GM10266 (cell line): Measurements from ENCODE around the gene NUDT4.

Source experiments
- DNase-seq: peaks from one replicate; pipeline ENCODE4 v3.0.0; 2012; ENCODE audit errors: extremely low spot score
- TF ChIP-seq, protein P1 (sequence below): IDR thresholded peaks from 2 replicates; pipeline ENCODE4 v1.5.1; 2012; ENCODE audit warnings: mild to moderate bottlenecking, low read depth; ENCODE audit not compliant: control insufficient read depth, insufficient read depth; ENCODE audit errors: missing control alignments

The NUDT4 gene

DNA sequence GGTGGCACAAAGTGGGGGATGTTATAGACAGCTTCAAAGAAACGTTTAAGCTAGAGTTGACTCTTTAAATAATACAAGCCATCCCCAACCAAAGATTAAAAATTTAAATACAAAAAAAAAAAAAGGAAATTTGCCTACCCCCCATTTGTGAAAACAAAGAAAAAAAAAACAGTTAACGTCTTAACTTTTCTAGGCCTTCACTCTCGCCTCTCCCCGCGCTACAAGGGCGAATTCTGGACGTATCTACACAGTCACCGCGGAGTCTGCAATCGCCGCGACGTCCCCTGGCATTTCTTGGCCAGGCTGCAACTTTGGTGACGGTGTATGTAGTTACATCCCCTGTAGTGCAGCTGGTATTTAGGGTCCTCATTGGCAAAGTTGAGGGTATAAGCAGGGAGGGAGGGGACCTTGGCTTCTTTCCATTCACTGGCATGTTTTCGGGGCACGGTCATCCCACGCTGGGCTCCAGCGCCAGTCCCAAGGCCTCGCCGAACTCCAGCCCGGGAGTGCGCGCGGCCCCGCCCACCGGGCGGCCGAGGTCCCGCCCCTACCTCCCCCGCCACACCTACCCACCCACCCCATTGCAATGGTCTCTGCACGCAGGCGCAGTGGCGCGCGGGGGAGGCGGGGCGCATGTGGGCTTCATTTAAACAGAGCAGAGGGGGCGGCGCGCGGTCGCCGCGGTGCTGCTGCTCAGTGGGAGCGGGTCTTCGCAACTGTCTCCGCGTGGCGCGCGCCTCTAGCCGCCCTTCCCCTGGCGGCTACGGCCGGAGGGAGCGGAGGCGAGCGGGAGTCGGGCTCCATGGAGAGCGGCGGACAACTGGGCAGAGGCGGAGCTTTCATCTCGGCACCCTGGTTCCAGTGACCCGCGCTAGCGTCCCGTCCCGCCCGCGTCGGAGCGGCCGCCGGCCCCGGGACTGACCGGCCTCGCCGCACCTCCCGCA lies at the start of gene NUDT4:
TSS of gene NUDT4 (plus strand) at position 674 of the 944 bp plus-strand sequence. CDS start 398 bp downstream, outside the sequence.
- peak; percentile 98 for DNase-seq
- TF ChIP-seq, protein P1, sequence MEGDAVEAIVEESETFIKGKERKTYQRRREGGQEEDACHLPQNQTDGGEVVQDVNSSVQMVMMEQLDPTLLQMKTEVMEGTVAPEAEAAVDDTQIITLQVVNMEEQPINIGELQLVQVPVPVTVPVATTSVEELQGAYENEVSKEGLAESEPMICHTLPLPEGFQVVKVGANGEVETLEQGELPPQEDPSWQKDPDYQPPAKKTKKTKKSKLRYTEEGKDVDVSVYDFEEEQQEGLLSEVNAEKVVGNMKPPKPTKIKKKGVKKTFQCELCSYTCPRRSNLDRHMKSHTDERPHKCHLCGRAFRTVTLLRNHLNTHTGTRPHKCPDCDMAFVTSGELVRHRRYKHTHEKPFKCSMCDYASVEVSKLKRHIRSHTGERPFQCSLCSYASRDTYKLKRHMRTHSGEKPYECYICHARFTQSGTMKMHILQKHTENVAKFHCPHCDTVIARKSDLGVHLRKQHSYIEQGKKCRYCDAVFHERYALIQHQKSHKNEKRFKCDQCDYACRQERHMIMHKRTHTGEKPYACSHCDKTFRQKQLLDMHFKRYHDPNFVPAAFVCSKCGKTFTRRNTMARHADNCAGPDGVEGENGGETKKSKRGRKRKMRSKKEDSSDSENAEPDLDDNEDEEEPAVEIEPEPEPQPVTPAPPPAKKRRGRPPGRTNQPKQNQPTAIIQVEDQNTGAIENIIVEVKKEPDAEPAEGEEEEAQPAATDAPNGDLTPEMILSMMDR, result no peak

DNA sequence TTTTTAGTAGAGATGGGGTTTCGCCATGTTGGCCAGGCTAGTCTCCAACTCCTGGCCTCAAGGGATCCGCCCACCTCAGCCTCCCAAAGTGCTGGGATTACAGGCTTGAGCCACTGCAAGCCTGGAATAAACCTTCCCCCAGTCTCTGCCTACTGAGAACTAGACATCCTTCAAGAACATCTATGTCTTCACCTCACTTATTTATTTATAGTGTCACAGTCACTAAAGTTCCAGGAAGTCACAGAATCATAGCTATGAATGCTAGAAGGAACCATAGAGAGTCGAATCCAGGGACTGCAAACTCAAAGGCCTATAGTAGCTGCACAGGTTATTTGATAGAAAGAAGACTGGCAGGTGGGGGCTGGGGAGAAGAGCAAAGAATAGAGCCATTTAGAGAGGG lies 44.7 kb upstream of the NUDT4 start:
- TF ChIP-seq, protein P1, result no peak
- no peak for DNase-seq

DNA sequence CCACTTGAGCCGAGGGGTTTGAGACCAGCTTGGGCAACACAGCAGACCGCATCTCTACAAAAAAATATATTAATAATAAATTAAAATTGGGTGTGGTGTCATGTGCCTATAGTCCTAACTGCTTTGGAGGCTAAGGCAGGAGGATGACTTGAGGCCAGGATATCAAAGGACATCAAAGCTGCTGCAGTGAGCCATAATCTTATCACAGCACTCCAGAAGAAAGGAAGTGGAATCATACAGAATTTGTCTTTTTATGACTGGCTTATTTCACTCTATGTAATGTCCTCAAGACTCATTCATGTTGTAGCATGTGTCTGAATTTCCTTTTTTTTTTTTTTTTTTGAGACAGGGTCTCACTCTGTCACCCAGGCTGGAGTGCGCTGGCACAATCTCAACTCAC lies 43.9 kb upstream of the NUDT4 start:
- DNase-seq, result no peak
- TF ChIP-seq, protein P1, result no peak

DNA sequence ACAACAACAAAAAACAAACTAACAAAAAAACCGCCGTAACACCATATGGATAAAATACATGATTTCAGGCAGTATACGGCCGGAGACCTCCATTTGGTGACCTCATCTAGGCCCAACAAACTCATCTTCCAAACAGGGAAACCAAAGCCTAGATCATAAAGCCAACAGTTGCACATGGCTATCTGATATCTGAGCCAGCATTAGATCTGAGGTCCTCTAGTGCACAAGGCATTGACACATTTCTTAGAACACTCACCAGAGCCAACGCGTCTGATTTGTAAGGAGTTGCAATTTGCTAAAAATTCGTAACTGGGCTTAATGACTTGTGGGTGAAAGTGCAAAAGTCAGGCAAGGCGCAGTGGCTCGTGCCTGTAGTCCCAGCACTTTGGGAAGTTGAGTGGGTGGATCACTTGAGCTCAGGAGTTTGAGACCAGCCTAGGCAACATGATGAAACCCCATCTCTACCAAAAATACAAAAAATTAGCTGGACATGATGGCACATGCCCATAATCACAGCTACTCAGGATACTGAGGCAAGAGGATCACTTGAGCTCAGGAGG lies 42.0 kb upstream of the NUDT4 start:
- no peak for DNase-seq
- TF ChIP-seq, protein P1, result no peak

DNA sequence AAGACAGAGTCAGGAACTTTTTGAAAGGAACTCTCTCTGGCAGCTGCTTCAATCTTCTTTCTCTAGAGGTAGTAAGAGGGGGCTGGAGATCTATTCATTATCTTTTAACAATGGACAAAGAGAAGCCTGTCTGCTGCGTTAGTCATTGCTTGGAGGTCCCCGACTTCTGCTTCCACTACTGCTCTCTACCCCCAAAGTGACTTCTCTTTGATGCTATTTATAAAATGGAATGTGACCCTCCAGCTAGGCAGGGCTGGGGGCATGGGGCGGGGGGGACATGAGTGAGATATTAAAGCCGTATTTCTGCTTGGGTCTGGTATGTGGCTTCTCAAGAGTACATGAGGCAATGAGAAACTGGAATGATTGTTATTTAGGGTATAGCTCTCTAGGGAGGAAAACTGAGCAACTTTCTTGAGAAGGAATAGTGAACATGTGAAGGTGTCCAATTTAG lies 41.4 kb upstream of the NUDT4 start:
- TF ChIP-seq, protein P1, result no peak
- no peak for DNase-seq

DNA sequence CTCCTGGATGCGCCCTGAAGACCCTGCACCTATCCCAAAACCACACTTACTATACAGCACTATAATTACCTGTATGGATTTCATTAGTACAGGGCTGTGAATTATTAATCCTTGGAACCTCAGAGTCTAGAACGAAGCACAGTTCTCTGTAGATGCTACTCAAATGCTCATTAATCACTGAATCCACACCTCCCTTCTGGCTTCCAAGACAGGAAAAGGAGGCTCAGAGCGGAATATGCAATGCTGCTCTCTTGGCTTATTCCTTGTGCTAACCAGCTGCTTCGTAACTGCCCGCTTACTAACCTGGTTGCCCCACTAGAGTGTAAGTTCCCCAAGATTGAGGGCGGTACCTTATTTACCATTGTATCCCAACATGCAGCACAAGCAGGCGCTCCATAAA lies 39.1 kb upstream of the NUDT4 start:
- TF ChIP-seq, protein P1, result no peak
- no peak for DNase-seq

DNA sequence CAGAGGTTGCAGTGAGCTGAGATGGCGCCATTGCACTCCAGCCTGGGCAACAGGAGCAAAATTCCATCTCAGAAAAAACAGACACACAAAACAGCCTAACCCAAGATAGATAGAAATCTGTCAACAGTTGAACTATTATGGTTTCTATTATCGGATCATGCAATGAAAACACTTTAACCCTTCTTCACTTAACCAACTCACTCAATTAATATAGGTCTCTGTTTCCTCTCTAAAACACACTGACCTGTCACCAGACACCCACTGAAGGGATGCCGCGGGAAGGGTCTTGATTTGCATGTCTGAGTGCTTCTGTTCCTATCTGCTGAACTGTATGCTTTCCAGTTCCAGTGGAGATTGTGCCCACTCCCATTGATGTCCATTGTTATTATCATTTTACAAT lies 38.0 kb upstream of the NUDT4 start:
- TF ChIP-seq, protein P1, result no peak

More for the DNA sequence above, 38.0 kb upstream of the NUDT4 start:
- no peak for DNase-seq
